Effector memory CD4-positive, alpha-beta T cell (primary cell): ENCODE data around the gene MAGEF1.

Experiments
- DNase-seq, 3 donors: peaks; one replicate each; pipeline ENCODE4 v3.0.0-alpha.2; 2020
- H3K27ac ChIP-seq: 2 replicates; pipeline ENCODE4 v1.7.0; 2013; ENCODE audit warnings: mild to moderate bottlenecking, low read length, moderate library complexity; ENCODE audit not compliant: insufficient read depth, poor library complexity, severe bottlenecking
- H3K27me3 ChIP-seq: replicated peaks from 2 replicates; pipeline ENCODE4 v1.7.0; 2013; ENCODE audit warnings: mild to moderate bottlenecking, low read length; ENCODE audit not compliant: insufficient read depth, control insufficient read depth, poor library complexity, severe bottlenecking
- H3K36me3 ChIP-seq: 2 replicates; pipeline ENCODE4 v1.7.0; 2013; ENCODE audit warnings: mild to moderate bottlenecking, low read length, moderate library complexity; ENCODE audit not compliant: control insufficient read depth, insufficient read depth
- H3K4me1 ChIP-seq: 2 replicates; pipeline ENCODE4 v1.7.0; 2013; ENCODE audit warnings: low read length, mild to moderate bottlenecking; ENCODE audit not compliant: control insufficient read depth, insufficient read depth, poor library complexity, severe bottlenecking
- H3K4me3 ChIP-seq: 2 replicates; pipeline ENCODE4 v1.7.0; 2013; ENCODE audit warnings: low read length, low read depth, mild to moderate bottlenecking; ENCODE audit not compliant: insufficient read depth, poor library complexity, severe bottlenecking
- H3K9me3 ChIP-seq: 2 replicates; pipeline ENCODE4 v1.7.0; 2013; ENCODE audit warnings: mild to moderate bottlenecking, low read length, moderate library complexity; ENCODE audit not compliant: control insufficient read depth
- total RNA-seq, 3 donors: gene quantifications; one replicate each; lab custom pipeline; 2026; lab: John Stamatoyannopoulos, UW

The MAGEF1 gene
- 5.0 to 9.5 (median 7.1) reads per million in 3 donors for total RNA-seq

- Histone ChIP-seq H3K36me3 (no peaks in the 10 kb centered on the region), H3K27ac (peak within 1 kb of the TSS; percentile 65), H3K4me3 (peak within 1 kb of the TSS; percentile 70), H3K4me1 (peaks cover 7% of the 10 kb centered on the region), H3K9me3 (no peaks in the 10 kb centered on the region), H3K27me3 (no peaks in the 10 kb centered on the region)
- peak; percentile 49 to 52 (median 50) for DNase-seq
These were observed at the start of gene MAGEF1 for GRCh38 chr3:184711493-184712247. Gene MAGEF1 (minus strand): TSS chr3:184712064. CDS start chr3:184711821, 243 bp downstream.

GRCh38 chr3:184761075-184761841 lies 49.4 kb upstream of the MAGEF1 start:
- H3K27ac ChIP-seq: no peak overlapping the region
- no peaks in the 10 kb centered on the region for H3K4me1 ChIP-seq
- no peaks in the 10 kb centered on the region for H3K9me3 ChIP-seq
- H3K36me3 ChIP-seq: no peaks in the 10 kb centered on the region
- H3K4me3 ChIP-seq: no peak overlapping the region
- no peak for DNase-seq
- H3K27me3 ChIP-seq: no peaks in the 10 kb centered on the region

DNA sequence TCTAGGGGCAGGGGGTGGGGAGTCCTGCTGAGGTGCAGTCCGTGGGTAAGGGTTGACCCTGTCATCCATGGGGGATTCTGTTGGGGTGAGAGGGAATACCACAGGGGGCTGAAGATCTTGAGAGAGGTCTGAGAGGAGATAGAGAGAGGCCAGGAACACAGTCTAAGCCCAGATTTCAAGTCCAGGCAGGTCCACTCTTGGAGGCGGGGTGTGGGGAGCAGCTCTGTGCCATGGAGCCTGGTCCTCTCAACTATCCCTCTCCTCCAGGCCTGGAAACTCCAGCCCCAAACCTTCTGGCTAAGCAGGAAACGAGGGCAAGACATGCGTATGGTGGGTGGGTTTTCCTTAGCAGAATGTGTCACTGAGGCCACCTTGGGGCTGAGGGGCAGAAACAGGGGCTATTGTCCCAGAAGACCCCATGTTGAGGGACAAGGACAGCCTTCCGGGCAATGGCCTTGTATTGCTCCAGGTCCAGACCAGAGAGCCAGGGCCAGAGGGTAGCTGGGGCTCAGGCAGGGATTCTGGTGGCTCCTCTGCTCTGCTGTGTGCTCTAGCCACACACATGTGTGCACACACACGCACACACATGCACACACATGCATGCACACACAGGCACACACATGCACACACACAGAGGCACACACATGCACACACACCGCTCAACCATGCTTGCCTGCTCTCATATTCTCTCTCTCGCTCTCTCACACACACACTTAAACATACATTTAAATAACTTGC lies 48.6 kb upstream of the MAGEF1 start:
- no peak for DNase-seq
- H3K4me1 ChIP-seq: no peaks in the 10 kb centered on the region
- no peak overlapping the region for H3K4me3 ChIP-seq

GRCh38 chr3:184759666-184760200 lies 47.9 kb upstream of the MAGEF1 start:
- H3K4me3 ChIP-seq: no peak overlapping the region
- no peaks in the 10 kb centered on the region for H3K4me1 ChIP-seq
- no peak overlapping the region for H3K27ac ChIP-seq
- DNase-seq: no peak
- H3K27me3 ChIP-seq: no peaks in the 10 kb centered on the region
- no peaks in the 10 kb centered on the region for H3K36me3 ChIP-seq
- H3K9me3 ChIP-seq: no peaks in the 10 kb centered on the region

More for the DNA sequence above, 48.6 kb upstream of the MAGEF1 start:
- Histone ChIP-seq H3K36me3 (no peaks in the 10 kb centered on the region), H3K9me3 (no peaks in the 10 kb centered on the region), H3K27me3 (no peaks in the 10 kb centered on the region), H3K27ac (no peak overlapping the region)

DNA sequence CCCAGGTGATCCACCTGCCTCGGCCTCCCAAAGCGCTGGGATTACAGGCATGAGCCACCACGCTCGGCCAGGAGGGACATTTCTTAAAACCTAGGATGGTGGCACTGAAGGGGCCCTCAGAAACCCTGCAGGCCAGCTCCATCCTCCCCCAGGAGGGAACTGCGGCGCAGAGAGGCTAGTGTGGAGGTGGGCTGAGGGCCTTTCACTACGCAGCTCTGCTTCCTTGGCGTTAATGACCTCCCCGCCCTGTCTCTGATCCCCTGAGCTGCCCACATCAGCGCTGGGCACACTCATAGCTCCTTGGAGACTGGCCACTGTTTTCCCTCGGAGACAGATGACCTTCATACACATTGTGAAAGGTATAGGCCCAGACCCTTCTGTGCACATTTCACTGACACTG lies 46.2 kb upstream of the MAGEF1 start:
- Histone ChIP-seq H3K4me1 (no peaks in the 10 kb centered on the region), H3K27me3 (no peaks in the 10 kb centered on the region), H3K4me3 (no peak overlapping the region), H3K27ac (no peak overlapping the region), H3K36me3 (no peaks in the 10 kb centered on the region), H3K9me3 (no peaks in the 10 kb centered on the region)
- no peak for DNase-seq

DNA sequence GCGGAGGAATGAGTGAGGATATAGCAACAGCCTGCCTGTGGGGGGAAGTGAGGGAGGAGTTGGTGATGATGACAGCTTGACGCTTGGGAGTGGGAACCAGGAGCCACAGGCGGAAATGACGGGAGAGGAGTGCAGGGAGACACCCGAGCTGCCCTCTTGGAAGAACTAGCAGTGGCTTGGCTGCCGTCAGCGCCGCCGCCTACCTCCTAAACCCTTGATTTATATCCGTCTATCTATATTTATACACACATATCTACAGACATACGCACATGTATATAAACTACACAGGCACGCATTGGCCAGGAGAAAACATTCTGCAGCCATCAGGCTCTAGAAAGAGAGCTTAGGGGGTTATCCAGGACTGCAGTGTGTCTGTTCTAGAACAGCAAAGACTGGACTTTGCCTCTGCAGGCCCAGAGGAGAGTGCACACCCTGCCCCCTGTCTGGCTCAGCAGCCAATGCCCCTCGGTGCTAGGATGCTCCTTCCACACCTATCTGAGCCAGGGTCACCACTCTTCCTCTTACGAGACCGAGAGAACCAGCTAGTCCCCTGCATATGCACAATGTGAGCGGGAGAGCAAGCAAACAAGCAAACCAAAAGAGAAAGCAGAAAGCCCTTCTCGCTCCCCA lies 45.3 kb upstream of the MAGEF1 start:
- DNase-seq: no peak
- Histone ChIP-seq H3K4me3 (no peak overlapping the region), H3K36me3 (no peaks in the 10 kb centered on the region), H3K27me3 (no peaks in the 10 kb centered on the region), H3K27ac (no peak overlapping the region), H3K9me3 (no peaks in the 10 kb centered on the region), H3K4me1 (no peaks in the 10 kb centered on the region)

GRCh38 chr3:184756151-184757021 lies 44.5 kb upstream of the MAGEF1 start:
- Histone ChIP-seq H3K4me3 (no peak overlapping the region), H3K9me3 (no peaks in the 10 kb centered on the region), H3K27ac (no peak overlapping the region), H3K27me3 (no peaks in the 10 kb centered on the region), H3K36me3 (no peaks in the 10 kb centered on the region), H3K4me1 (no peaks in the 10 kb centered on the region)
- DNase-seq: no peak

DNA sequence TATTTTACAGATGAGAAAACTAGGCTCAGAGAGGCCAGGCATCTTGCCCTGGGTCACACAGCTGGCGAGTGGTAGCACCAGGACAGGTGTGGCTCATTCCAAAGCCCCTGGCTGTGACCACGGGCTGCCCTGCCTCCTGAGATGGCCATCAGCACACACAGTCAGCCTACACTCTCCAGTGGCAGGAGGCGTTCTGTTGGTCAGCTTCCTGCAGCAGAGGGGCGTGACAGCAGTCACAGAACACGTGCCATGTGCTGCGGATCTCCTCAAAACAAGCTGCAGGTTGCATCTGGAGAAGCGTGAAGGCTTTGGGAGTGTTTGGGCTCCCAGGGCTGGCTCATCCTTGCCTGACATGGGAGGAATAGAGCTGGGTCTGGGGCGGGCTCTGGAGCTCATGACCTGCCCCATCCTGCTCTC lies 43.5 kb upstream of the MAGEF1 start:
- no peak overlapping the region for H3K27ac ChIP-seq
- H3K36me3 ChIP-seq: no peaks in the 10 kb centered on the region
- no peak for DNase-seq
- H3K9me3 ChIP-seq: no peaks in the 10 kb centered on the region
- no peaks in the 10 kb centered on the region for H3K27me3 ChIP-seq
- H3K4me3 ChIP-seq: no peak overlapping the region
- no peaks in the 10 kb centered on the region for H3K4me1 ChIP-seq

- no peak for DNase-seq
- H3K27me3 ChIP-seq: no peaks in the 10 kb centered on the region
- no peaks in the 10 kb centered on the region for H3K36me3 ChIP-seq
- H3K27ac ChIP-seq: no peak overlapping the region
- no peaks in the 10 kb centered on the region for H3K9me3 ChIP-seq
- H3K4me1 ChIP-seq: no peaks in the 10 kb centered on the region
- H3K4me3 ChIP-seq: no peak overlapping the region
These were observed 40.5 kb upstream of the MAGEF1 start for GRCh38 chr3:184752361-184752760.
